GM19099 (cell line): ENCODE results near the gene VWA5B1.

Experiments
- POLR2A ChIP-seq: IDR thresholded peaks from 3 replicates; pipeline ENCODE4 v1.6.1; 2011; ENCODE audit warnings: low read depth; ENCODE audit not compliant: insufficient read length; ENCODE audit errors: extremely low read depth

The VWA5B1 gene

DNA sequence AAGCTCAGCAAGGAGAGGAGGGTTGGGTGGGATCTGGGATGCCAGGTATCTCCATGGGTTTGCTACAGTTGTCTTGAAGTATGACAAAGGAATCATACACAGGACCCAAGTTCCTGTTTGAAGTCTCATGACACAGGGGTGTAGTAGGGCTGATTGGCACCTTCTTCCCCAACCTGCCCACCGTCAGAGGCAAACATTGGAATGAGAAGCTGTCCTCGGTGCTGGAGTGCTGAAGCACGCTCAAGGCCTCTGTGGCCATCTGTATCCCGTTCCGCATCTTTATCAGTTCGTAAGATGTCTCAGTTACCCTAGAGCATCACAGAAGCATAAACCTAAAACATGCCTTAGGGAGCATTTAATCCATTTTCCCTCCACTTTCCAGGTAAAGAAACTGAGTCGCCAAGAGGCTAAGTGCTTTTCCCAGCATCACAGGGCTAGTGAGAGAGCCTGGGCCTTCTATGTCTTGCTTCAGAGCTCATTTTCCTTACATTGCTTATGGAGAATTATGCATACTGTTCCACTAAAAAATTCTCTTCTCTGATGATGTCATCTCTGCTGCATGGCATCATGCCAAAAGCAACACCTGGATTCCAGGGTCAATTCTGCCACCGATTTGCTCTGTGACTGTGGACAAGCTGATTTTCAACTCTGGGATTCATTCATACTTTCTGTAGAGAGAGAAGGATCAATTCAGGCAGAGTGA, 34.2 kb downstream of the VWA5B1 start:
- TF ChIP-seq POLR2A: no peak

DNA sequence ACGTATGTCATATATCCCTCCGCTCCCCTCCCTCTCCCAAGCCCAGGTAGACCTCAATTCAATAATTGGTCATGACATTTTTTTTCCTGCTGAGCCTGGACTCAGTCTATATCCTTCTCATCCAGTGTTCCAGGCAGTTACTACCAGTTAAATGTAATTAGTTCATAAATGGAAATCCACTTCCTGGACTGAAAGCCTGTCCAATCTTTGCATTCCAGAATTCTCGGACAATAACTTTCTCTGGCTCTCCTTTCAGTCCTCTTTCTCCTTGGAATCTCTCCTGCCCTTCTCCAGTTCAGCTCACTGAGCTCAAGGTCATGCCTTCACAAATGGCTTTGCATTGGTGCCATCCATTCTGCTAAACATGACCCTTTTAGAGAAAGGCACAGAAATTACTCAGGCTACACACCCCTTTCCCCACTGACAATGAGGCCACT, 34.8 kb downstream of the VWA5B1 start:
- no peak for TF ChIP-seq POLR2A

DNA sequence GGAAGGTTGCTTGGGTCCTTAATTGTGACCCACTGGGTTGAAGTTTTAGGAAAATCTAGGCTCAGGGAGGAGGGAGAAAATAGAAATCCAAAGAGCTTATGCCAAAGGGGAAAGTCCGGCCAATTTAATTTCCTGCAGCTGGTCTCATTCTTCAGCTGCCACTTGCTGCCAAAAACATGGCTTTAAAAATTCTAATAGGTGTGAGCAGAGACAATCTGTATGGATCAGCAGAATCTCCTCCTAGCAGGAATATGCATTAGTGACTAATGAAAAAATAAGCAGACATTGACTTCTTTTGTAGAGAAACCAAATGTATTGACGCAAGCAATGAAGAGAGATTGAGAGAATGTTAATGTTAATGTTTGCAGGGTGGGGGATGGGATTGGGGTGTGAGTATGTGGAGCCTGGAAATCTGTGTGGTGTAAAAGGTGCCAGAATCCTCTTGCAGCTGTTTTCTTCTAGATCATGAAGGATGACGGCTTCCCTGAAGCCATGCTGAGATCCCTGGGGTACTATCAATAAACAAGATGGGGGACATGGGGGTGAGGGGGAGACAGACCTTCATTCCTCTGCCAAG, 35.3 kb downstream of the VWA5B1 start:
- no peak for TF ChIP-seq POLR2A

DNA sequence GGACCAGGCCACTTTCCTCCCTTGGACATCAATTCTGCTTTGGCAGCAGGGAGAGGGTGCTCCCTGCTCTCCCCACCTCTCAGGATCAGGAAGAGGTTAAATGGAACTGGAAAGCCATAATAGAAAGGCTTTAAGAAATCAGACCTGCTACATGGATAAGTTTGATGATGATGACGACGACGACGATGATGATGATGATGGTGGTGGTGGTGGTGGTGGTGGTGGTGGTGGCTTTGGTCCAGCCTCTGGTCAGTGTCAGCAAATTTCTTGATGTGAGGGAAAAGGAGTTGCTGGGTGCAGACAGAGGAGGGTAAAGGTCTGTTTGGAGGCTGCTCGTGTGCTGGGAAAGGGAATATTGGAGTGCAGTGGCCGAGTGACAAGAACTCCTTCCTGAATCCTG, 36.8 kb downstream of the VWA5B1 start:
- TF ChIP-seq POLR2A: no peak

DNA sequence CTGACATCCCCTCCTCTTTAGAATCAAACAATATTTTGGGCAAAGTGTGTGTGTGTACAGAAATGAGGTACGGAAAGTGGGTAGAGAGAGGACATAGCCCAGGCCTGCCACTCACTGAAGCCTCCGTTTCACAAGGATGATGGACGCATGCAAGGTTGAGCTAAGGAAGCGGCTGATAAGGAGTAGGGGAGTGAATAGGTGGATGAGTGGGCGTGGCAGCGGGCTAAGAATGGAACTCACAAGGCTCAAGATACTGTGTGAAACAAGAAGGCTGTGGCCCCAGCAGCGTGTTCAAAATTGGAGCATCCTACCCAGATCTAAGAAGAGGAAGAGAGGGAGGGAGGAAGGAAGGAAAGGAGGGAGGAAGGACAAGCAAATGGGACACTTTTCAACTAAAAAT, 37.5 kb downstream of the VWA5B1 start:
- TF ChIP-seq POLR2A: no peak

DNA sequence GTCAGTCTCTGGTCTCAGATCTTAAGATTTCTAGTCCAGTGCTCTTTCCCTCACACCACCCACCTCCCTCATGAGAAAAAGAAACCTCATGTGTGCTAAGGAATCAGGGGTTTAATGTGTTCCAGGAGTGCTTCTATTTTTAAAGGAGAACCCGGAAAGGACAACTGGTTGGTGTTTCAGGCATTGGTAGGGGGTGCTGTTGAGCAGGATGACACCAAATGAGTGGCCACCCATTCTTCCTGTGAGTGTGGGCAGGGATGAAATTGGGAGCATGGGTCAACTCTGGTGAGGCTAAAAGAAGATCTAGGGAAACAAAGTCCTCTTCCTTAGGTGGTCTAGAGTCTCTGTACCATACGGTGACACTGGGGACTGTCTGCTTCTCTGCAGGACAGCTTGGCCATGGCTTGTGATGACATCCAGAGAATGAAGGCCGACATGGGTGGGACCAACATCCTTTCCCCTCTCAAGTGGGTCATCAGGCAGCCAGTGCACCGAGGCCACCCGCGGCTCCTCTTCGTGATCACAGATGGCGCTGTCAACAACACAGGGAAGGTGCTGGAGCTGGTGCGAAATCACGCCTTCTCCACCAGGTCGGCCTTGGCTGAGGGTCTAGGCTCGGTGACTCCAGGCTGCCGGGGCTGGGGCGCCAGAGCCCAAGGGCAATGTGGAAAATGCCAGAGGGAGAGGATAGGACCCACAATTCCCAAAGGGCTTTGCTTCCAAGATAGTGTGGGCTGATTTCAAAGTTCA, 39.3 kb downstream of the VWA5B1 start:
- no peak for TF ChIP-seq POLR2A

GRCh38 chr1:20334103-20334502, 43.4 kb downstream of the VWA5B1 start:
- no peak for TF ChIP-seq POLR2A

GRCh38 chr1:20336105-20336605, 45.5 kb downstream of the VWA5B1 start:
- TF ChIP-seq POLR2A: no peak

GRCh38 chr1:20337581-20337980, 46.9 kb downstream of the VWA5B1 start:
- no peak for TF ChIP-seq POLR2A

DNA sequence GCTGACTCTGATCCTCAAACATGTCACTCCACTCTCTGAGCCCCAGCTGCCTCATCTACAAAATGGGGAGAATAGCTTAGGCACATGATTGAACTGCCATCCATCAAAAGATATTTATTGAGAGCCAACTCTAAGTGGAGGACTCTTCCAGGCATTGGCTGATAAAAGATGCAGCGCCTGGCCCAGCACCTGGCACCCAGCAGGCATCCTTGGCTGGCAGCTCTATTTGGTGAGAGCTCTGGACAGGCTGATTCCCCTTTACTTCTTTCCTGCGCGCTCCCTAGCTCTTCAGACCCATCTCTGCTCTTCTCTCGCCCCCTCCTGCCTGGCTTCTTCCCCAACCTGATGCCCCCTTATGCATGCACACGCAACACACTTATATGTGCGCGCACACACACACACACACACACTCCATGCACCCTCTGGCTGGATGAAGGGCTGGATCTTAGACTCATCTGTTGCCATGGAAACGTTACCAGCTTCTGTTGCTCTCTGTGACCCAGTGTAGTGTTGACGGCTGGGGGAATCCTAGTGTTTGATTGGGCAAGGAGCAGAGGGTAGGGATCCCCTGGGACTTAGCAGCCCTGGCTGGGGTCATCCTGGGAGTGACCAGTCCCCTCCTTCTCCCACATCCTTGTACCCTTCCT, 49.3 kb downstream of the VWA5B1 start:
- no peak for TF ChIP-seq POLR2A

DNA sequence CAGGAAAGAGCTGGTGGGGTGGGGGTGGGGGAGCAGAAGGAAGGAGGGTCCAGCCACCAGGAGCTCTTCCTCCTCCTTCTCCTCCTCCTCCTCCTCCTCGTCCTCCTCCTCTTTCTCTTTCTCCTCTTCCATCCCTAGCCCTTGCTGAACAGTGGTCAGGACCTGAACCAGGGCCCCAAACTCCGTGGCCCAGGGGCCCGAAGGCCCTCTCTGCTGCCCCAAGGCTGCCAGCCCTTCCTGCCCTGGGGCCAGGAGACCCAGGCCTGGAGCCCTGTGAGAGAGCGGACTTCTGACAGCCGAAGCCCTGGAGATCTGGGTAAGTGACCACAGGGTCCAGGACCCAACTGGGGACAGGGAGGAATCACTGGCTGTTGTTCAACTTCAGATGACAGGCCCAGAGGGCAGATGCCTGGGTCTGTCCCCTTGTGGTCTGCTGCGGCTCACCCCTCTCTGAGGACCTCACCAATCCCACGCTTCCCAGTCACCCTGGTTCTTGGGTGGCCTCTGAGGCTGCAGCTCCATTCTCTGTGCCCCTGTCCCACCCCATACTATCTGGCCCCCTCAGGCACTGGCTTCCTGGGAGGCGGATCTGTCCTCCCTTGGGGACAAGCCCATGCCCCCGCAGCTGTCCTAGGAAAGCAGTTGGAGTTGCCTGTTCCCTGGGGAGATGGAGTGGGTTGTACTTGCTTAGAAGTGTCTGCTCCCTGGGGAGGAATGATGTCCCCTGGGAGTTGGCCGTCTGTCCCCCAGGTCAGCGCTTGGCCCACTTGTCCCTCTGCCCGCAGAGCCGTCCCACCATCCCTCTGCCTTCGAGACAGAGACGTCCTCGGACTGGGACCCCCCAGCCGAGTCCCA, 51.8 kb downstream of the VWA5B1 start:
- TF ChIP-seq POLR2A: no peak

DNA sequence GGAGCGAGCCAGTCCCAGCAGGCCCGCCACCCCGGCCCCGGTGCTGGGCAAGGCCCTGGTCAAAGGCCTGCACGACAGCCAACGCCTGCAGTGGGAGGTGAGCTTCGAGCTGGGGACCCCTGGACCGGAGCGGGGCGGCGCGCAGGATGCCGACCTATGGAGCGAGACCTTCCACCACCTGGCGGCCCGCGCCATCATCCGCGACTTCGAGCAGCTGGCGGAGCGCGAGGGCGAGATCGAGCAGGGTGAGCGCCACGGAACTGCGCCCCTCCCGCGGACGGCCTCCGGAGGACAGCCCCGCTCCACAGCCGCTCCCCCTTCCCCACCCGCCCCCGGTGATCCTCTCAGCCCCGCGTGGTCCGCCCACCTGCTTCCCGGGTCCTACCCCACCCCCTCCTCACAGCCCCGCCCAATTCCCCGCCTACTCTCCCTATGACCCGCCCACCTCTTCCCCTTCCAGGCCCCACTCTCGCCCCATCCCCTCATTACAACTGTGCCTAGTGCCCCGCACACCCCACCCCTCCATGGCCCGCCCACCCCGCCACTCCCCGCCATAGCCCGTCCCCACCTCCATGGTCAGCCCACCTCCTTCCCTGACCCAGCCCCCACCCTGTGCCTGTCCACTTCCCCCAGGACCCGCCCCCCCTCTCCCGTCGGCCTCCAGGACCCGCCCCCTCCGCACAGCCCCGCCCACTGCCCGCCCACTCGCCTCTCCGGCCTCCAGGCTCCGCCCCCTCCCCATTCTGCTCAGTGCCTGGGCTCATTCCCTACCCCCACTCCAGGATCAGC, 52.7 kb downstream of the VWA5B1 start:
- no peak for TF ChIP-seq POLR2A

GRCh38 chr1:20343938-20344302, 53.2 kb downstream of the VWA5B1 start:
- TF ChIP-seq POLR2A: no peak

DNA sequence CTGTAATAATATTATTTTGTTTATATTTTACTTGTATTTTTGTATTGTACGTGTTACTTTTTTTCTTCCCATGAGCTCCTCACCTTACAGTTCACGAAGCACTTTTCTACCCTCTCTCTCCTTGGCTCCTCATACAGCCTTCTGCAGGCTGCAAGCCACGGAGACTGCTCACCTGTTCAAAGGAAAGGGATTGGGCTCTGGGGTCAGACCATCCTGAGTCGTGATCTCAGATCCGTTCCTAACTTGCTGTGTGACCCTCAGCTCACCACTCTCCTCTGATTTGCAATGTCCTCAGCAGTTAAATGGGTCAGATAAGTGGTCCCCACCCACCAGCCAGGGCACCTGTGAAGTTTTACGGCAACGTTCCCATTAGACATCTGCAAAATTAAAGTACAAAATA, 54.1 kb downstream of the VWA5B1 start:
- TF ChIP-seq POLR2A: no peak
